Measurements from ENCODE around the gene RAD51B. TPM values are rescaled to one million over a fixed set of nuclear protein-coding genes. Genes with fewer than 3 reads are reported as not detected.
A peak's percentile ranks its signal among the peaks of the same experiment; 100 is the strongest.

Gene RAD51B
- total and polyA plus RNA-seq, 2 of the 13 experiments (the other 11 are each of a cell fraction or from before 2014, with no cell fraction given): 7.0 to 9.5 TPM

DNA sequence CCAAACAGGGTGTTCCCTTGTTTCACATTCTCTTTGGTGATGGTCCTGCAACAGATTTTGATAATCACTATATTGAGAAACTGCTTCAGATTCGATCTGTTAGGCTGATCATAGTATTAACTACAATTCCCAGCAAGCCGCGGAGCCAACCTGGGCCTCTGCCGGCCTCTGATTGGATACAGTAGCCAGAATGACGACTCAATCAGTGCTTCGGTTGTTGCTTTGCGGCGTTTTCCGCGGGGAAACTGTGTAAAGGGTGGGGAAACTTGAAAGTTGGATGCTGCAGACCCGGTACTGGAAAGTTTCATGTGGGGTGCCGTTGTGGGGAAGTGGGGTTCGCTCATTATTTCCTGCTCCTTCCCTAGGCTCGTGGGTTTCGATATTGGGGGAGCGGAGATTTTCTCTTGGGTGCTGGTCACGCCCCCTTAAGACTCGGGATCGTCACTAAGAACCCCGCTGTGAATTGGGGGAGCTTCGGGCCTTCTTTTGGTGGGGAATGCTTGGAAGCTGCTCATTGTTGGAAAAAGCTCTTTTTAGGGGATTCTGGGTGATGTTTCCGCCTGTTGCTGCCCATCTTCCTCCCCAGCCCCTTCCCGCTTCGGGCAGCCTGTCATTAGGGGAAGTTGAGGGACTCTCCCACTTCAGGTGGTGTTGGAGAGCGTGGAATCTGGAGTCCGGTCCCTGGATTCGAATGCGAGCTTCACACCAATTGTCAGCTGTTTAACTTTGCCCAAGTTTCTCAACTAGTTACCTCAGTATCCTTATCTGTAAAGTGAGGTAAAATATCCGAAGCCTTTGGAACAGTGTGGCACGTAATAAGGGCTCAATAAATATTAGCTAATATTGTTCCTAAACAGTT lies at the start of gene RAD51B (continued):
- TF ChIP-seq KDM5A (IDR thresholded peaks at IDR 0.05; ENCODE audit: borderline replicate concordance, low read length) (peak; percentile 94), ZNF605 (CRISPR knock-in tag; IDR thresholded peaks at IDR 0.05) (peak; percentile 79), XRCC5 (optimal IDR thresholded peaks at IDR 0.05; ENCODE audit: low read length) (no peak), ARID2 (CRISPR knock-in tag; IDR thresholded peaks at IDR 0.05; ENCODE audit: borderline replicate concordance) (no peak), ATAD3A (CRISPR knock-in tag; IDR thresholded peaks at IDR 0.05) (no peak), HNRNPL (IDR thresholded peaks at IDR 0.05; ENCODE audit: low read depth, low read length) (no peak), USF2 (IDR thresholded peaks at IDR 0.05; ENCODE audit: low read depth, low read length) (no peak), USF2 (CRISPR knock-in tag; IDR thresholded peaks at IDR 0.05; ENCODE audit: borderline replicate concordance) (no peak), ZFP90 (CRISPR knock-in tag; IDR thresholded peaks at IDR 0.05; ENCODE audit: borderline replicate concordance) (no peak), ZNF407 (CRISPR knock-in tag; IDR thresholded peaks at IDR 0.05; ENCODE audit: not compliant biosample characterization) (no peak), HINFP (CRISPR knock-in tag; IDR thresholded peaks at IDR 0.05; ENCODE audit: low read depth) (no peak), ZNF678 (CRISPR knock-in tag; IDR thresholded peaks at IDR 0.05) (no peak), MAZ (IDR thresholded peaks at IDR 0.05; ENCODE audit: borderline replicate concordance, low read depth, low read length) (no peak), MAZ (CRISPR knock-in tag; IDR thresholded peaks at IDR 0.05; ENCODE audit: low read depth) (no peak)
- TF ChIP-seq, protein P1, sequence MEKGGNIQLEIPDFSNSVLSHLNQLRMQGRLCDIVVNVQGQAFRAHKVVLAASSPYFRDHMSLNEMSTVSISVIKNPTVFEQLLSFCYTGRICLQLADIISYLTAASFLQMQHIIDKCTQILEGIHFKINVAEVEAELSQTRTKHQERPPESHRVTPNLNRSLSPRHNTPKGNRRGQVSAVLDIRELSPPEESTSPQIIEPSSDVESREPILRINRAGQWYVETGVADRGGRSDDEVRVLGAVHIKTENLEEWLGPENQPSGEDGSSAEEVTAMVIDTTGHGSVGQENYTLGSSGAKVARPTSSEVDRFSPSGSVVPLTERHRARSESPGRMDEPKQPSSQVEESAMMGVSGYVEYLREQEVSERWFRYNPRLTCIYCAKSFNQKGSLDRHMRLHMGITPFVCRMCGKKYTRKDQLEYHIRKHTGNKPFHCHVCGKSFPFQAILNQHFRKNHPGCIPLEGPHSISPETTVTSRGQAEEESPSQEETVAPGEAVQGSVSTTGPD (CRISPR knock-in tag; IDR thresholded peaks at IDR 0.05): no peak

Data from HepG2 (cell line).